HepG2 (cell line): ENCODE results near the gene SLC25A19. TPM values are rescaled to one million over a fixed set of nuclear protein-coding genes. Genes with fewer than 3 reads are reported as not detected.
A peak's percentile ranks its signal among the peaks of the same experiment; 100 is the strongest.

Source experiments
- CBX5 ChIP-seq: sonication (generic); formaldehyde crosslinking; IDR thresholded peaks from 2 replicates; pipeline ENCODE4 v1.4.0; 2020; ENCODE audit warnings: missing genetic modification reagents, borderline replicate concordance
- ERF ChIP-seq: IDR thresholded peaks from 2 replicates; pipeline ENCODE4 v1.6.1; 2018; ENCODE audit warnings: missing biosample characterization, missing genetic modification reagents
- EZH2 ChIP-seq: conservative IDR thresholded peaks from 2 replicates; pipeline ENCODE4 v1.6.1; 2012; ENCODE audit warnings: mild to moderate bottlenecking, low read depth, low read length, moderate library complexity
- HMG20B ChIP-seq: conservative IDR thresholded peaks from 2 replicates; pipeline ENCODE4 v1.6.1; 2016; ENCODE audit warnings: missing genetic modification reagents, missing compliant biosample characterization
- HNRNPUL1 ChIP-seq: fragments of 200-400 bp; formaldehyde crosslinking; IDR thresholded peaks from 2 replicates; pipeline ENCODE4 v1.6.1; 2017; ENCODE audit warnings: low read depth, mild to moderate bottlenecking, low read length, moderate library complexity
- NR3C1 ChIP-seq: sonication (generic); formaldehyde crosslinking; IDR thresholded peaks from 2 replicates; pipeline ENCODE4 v1.4.0; 2020; ENCODE audit warnings: missing genetic modification reagents
- PLSCR1 ChIP-seq: sonication (generic); formaldehyde crosslinking; IDR thresholded peaks from 2 replicates; pipeline ENCODE4 v1.5.0; 2020; ENCODE audit warnings: missing genetic modification reagents, mild to moderate bottlenecking, borderline replicate concordance
- RFX5 ChIP-seq: IDR thresholded peaks from 2 replicates; pipeline ENCODE4 v1.6.1; 2011; ENCODE audit warnings: low read depth, low read length, improper control_type of control experiment
- SIN3B ChIP-seq: fragments of 150-350 bp; IDR thresholded peaks from 2 replicates; pipeline ENCODE4 v1.6.1; 2014; ENCODE audit warnings: low read length
- SMARCE1 ChIP-seq: fragments of 450-650 bp; IDR thresholded peaks from 2 replicates; pipeline ENCODE4 v1.6.1; 2017; ENCODE audit warnings: borderline replicate concordance
- SPEN ChIP-seq: sonication (generic); formaldehyde crosslinking; IDR thresholded peaks from 2 replicates; pipeline ENCODE4 v1.5.1; 2020; ENCODE audit warnings: low read depth, mild to moderate bottlenecking, missing genetic modification reagents
- ZBTB10 ChIP-seq: sonication (generic); formaldehyde crosslinking; IDR thresholded peaks from 2 replicates; pipeline ENCODE4 v1.4.0; 2020; ENCODE audit warnings: missing genetic modification reagents, borderline replicate concordance
- ZBTB26 ChIP-seq: IDR thresholded peaks from 2 replicates; pipeline ENCODE4 v1.6.1; 2016; ENCODE audit warnings: missing compliant biosample characterization, missing genetic modification reagents, borderline replicate concordance
- ZBTB38 ChIP-seq: sonication (generic); formaldehyde crosslinking; IDR thresholded peaks from 2 replicates; pipeline ENCODE4 v1.5.1; 2020; ENCODE audit warnings: mild to moderate bottlenecking, missing genetic modification reagents
- ZNF18 ChIP-seq: sonication (generic); formaldehyde crosslinking; IDR thresholded peaks from 2 replicates; pipeline ENCODE4 v1.8.0; 2022; ENCODE audit warnings: mild to moderate bottlenecking, missing genetic modification reagents; ENCODE audit not compliant: insufficient replicate concordance
- ZNF333 ChIP-seq: sonication (generic); formaldehyde crosslinking; IDR thresholded peaks from 2 replicates; pipeline ENCODE4 v1.4.0; 2020; ENCODE audit warnings: mild to moderate bottlenecking, missing genetic modification reagents, borderline replicate concordance
- ZNF33B ChIP-seq: sonication (generic); formaldehyde crosslinking; IDR thresholded peaks from 2 replicates; pipeline ENCODE4 v1.5.1; 2020; ENCODE audit warnings: mild to moderate bottlenecking, missing genetic modification reagents
- ZNF343 ChIP-seq: sonication (generic); formaldehyde crosslinking; IDR thresholded peaks from 2 replicates; pipeline ENCODE4 v1.4.0; 2020; ENCODE audit warnings: mild to moderate bottlenecking, missing genetic modification reagents
- ZNF496 ChIP-seq: sonication (generic); formaldehyde crosslinking; IDR thresholded peaks from 2 replicates; pipeline ENCODE4 v1.8.1; 2023; ENCODE audit warnings: mild to moderate bottlenecking, moderate library complexity, missing genetic modification reagents; ENCODE audit not compliant: insufficient replicate concordance
- polyA plus RNA-seq, 8 experiments: library from polyadenylated mRNA; depleted of rRNA in 3 of 8; stranded (reverse) in 7 of 8; unstranded in 1 of 8; fragments of >200 nt; fragmentation: Illumina TruSeq in 4 of 8; extraction: Trizol in 4 of 8; gene quantifications; 2 replicates each; pipeline versions ENCODE4 v1.2.1 to v1.2.3, GENCODE V29; 2011 to 2016; ENCODE audit warnings: low read depth in 4 of 8, missing spikeins in 1 of 8, mixed read lengths in 1 of 8; ENCODE audit not compliant: insufficient read depth in 1 of 8
- total RNA-seq, 5 experiments: library from RNA; depleted of rRNA; stranded (reverse); fragments of >200 nt; fragmentation: Illumina TruSeq; extraction: Trizol; gene quantifications; 2 replicates each; pipeline ENCODE4 v1.2.3, GENCODE V29; 2016; ENCODE audit warnings: low read depth in 1 of 5

Gene SLC25A19
- total and polyA plus RNA-seq, 2 of the 13 experiments (the other 11 are each of a cell fraction or from before 2014, with no cell fraction given) = 24.4 to 41.4 TPM

DNA sequence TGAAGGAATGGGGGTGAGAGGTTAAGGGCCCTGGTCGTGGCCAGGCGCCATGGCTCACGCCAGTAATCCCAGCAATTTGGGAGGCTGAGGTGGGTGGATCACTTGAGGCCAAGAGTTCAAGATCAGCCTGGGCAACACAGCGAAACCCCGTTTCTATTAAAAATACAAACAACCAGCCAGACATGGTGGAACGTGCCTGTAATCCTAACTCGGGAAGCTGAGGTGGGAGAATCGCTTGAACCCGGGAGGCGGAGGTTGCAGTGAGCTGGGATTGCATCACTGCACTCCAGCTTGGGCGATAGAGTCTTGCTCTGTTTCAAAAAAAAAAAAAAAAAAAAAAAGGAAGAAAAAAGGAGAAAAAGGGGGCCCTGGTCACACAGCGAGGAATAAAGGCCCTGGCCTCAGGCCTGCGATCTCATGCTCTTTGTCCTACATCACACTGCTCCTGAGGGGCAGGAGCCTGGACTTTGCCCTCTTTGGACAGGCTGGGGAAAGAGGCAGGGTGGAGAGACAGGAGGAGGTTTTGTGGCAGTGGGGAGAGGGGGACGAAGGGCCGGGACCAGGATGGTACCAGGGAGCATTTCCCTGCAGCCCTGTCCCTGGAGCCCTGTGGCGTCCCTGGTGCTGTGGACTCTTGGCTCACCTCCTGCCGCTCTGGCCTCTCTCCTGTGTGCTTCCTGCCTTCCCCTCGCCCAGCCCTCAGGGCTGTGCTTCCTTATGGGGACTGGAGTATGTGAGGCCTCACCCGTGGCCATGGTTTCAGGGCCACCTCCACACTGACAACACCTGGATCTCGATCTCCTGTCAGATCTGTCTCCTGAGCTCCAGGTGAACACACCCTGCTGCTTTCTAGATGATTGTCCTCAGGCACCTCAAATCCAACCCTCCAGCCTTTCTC lies 19.7 kb upstream of the SLC25A19 start (continued):
- TF ChIP-seq SIN3B (no peak), ZNF18 (CRISPR knock-in tag) (no peak), CBX5 (peak; percentile 49; the same call in 1 of the 2 replicates), PLSCR1 (CRISPR knock-in tag) (no peak), HMG20B (CRISPR knock-in tag) (no peak), ZNF496 (CRISPR knock-in tag) (no peak), HNRNPUL1 (no peak), ERF (peak; percentile 68; the same call in 1 of the 2 replicates), SPEN (CRISPR knock-in tag) (peak; percentile 89), NR3C1 (no peak), ZBTB26 (no peak; the same call in 1 of the 2 replicates), RFX5 (no peak), ZNF33B (CRISPR knock-in tag) (no peak), ZBTB38 (peak; percentile 77), ZNF343 (0 out of 2 replicates have a peak, but pooled peaks have one; percentile 72), ZNF333 (no peak), SMARCE1 (no peak), ZBTB10 (CRISPR knock-in tag) (no peak), EZH2 (no peak)
